ENCODE results near the gene MARS1.

MARS1 gene

GRCh38 chr12:57461917-57462250, 26.0 kb upstream of the MARS1 start:
- Mint-ChIP-seq H3K27ac (peak overlapping the region; percentile 82), H3K4me3 (peak overlapping the region; percentile 85 to 86), H3K9me3 (no peaks in the 10 kb centered on the region), H3K36me3 (peaks cover 4 to 7% of the 10 kb centered on the region in 2 donors), H3K27me3 (no peaks in the 10 kb centered on the region), H3K4me1 (peaks cover 51 to 60% of the 10 kb centered on the region in 2 donors)
- no peak for DNase-seq
- ATAC-seq (replicated peaks) = no peak

- Mint-ChIP-seq H3K36me3 (peaks cover 7 to 12% of the 10 kb centered on the region in 2 donors), H3K27me3 (no peaks in the 10 kb centered on the region), H3K9me3 (no peaks in the 10 kb centered on the region), H3K4me1 (peaks cover 52 to 60% of the 10 kb centered on the region in 2 donors), H3K4me3 (peak overlapping the region; percentile 85 to 86), H3K27ac (peak overlapping the region; percentile 82)
- peak; percentile 91 for DNase-seq
- peak; percentile 76 to 79 for ATAC-seq (replicated peaks)
These were observed 25.5 kb upstream of the MARS1 start for GRCh38 chr12:57462251-57462911.

GRCh38 chr12:57462912-57463253, 25.0 kb upstream of the MARS1 start:
- Mint-ChIP-seq H3K27ac (peak overlapping the region; percentile 72), H3K36me3 (peaks cover 12 to 17% of the 10 kb centered on the region in 2 donors), H3K27me3 (no peaks in the 10 kb centered on the region), H3K4me3 (peak overlapping the region; percentile 85 to 86), H3K4me1 (peaks cover 56 to 60% of the 10 kb centered on the region in 2 donors), H3K9me3 (no peaks in the 10 kb centered on the region)
- no peak for DNase-seq
- ATAC-seq (replicated peaks) = no peak

- Mint-ChIP-seq H3K4me3 (no peak overlapping the region), H3K4me1 (peaks cover 44 to 46% of the 10 kb centered on the region in 2 donors), H3K27ac (peak overlapping the region; percentile 21), H3K27me3 (no peaks in the 10 kb centered on the region), H3K36me3 (peaks cover 19 to 31% of the 10 kb centered on the region in 2 donors), H3K9me3 (no peaks in the 10 kb centered on the region)
- ATAC-seq (replicated peaks) (no peak), DNase-seq (no peak)
These were observed 23.3 kb upstream of the MARS1 start for GRCh38 chr12:57464569-57464968.

GRCh38 chr12:57465030-57465746, 22.7 kb upstream of the MARS1 start:
- Mint-ChIP-seq H3K27me3 (no peaks in the 10 kb centered on the region), H3K9me3 (no peaks in the 10 kb centered on the region), H3K27ac (peak overlapping the region; percentile 21), H3K36me3 (peaks cover 19 to 35% of the 10 kb centered on the region in 2 donors), H3K4me3 (no peak overlapping the region), H3K4me1 (peaks cover 38 to 43% of the 10 kb centered on the region in 2 donors)
- ATAC-seq (replicated peaks) (no peak), DNase-seq (no peak)

- Mint-ChIP-seq H3K9me3 (no peaks in the 10 kb centered on the region), H3K4me3 (no peak overlapping the region), H3K4me1 (peaks cover 32 to 39% of the 10 kb centered on the region in 2 donors), H3K27ac (peak overlapping the region; percentile 32), H3K27me3 (no peaks in the 10 kb centered on the region), H3K36me3 (peaks cover 21 to 37% of the 10 kb centered on the region in 2 donors)
- no peak for ATAC-seq (replicated peaks)
- no peak for DNase-seq
These were observed 21.9 kb upstream of the MARS1 start for GRCh38 chr12:57465747-57466505.

GRCh38 chr12:57467212-57467874, 20.5 kb upstream of the MARS1 start:
- no peak for ATAC-seq (replicated peaks)
- no peak for DNase-seq
- peaks cover 32 to 50% of the 10 kb centered on the region in 2 donors for H3K36me3 Mint-ChIP-seq
- H3K4me3 Mint-ChIP-seq = no peak overlapping the region
- H3K9me3 Mint-ChIP-seq = no peaks in the 10 kb centered on the region
- H3K27me3 Mint-ChIP-seq = no peaks in the 10 kb centered on the region
- peak overlapping the region; percentile 65 for H3K27ac Mint-ChIP-seq
- H3K4me1 Mint-ChIP-seq = peaks cover 34 to 35% of the 10 kb centered on the region in 2 donors

- H3K27ac Mint-ChIP-seq = no peak overlapping the region
- ATAC-seq (replicated peaks) (no peak), DNase-seq (no peak)
These were observed 20.0 kb upstream of the MARS1 start for GRCh38 chr12:57467915-57468314.

GRCh38 chr12:57469296-57470164, 18.3 kb upstream of the MARS1 start:
- Mint-ChIP-seq H3K27me3 (no peaks in the 10 kb centered on the region), H3K27ac (no peak overlapping the region)
- ATAC-seq (replicated peaks) = no peak

More at GRCh38 chr12:57467915-57468314, 20.0 kb upstream of the MARS1 start:
- H3K4me3 Mint-ChIP-seq = no peak overlapping the region
- no peaks in the 10 kb centered on the region for H3K27me3 Mint-ChIP-seq
- H3K9me3 Mint-ChIP-seq = no peaks in the 10 kb centered on the region
- H3K36me3 Mint-ChIP-seq = peaks cover 37 to 54% of the 10 kb centered on the region in 2 donors
- H3K4me1 Mint-ChIP-seq = peaks cover 30 to 33% of the 10 kb centered on the region in 2 donors

GRCh38 chr12:57470286-57470969, 17.4 kb upstream of the MARS1 start:
- H3K27ac Mint-ChIP-seq = no peak overlapping the region
- H3K4me3 Mint-ChIP-seq = no peak overlapping the region
- no peaks in the 10 kb centered on the region for H3K9me3 Mint-ChIP-seq
- ATAC-seq (replicated peaks) (no peak), DNase-seq (no peak)
- H3K36me3 Mint-ChIP-seq = peaks cover 56 to 73% of the 10 kb centered on the region in 2 donors
- H3K4me1 Mint-ChIP-seq = peaks cover 36 to 40% of the 10 kb centered on the region in 2 donors
- H3K27me3 Mint-ChIP-seq = no peaks in the 10 kb centered on the region

More at GRCh38 chr12:57469296-57470164, 18.3 kb upstream of the MARS1 start:
- Mint-ChIP-seq H3K9me3 (no peaks in the 10 kb centered on the region), H3K4me1 (peaks cover 33% of the 10 kb centered on the region in 2 donors), H3K36me3 (peaks cover 50 to 68% of the 10 kb centered on the region in 2 donors), H3K4me3 (no peak overlapping the region)
- no peak for DNase-seq

- Mint-ChIP-seq H3K27ac (peak overlapping the region; percentile 67), H3K4me3 (no peak overlapping the region), H3K4me1 (peaks cover 32 to 47% of the 10 kb centered on the region in 2 donors), H3K9me3 (no peaks in the 10 kb centered on the region), H3K36me3 (peaks cover 58 to 75% of the 10 kb centered on the region in 2 donors), H3K27me3 (no peaks in the 10 kb centered on the region)
- no peak for DNase-seq
- no peak for ATAC-seq (replicated peaks)
These were observed 16.8 kb upstream of the MARS1 start for GRCh38 chr12:57470970-57471656.

- ATAC-seq (replicated peaks) = no peak
- H3K4me1 Mint-ChIP-seq = peaks cover 37 to 52% of the 10 kb centered on the region in 2 donors
- H3K9me3 Mint-ChIP-seq = no peaks in the 10 kb centered on the region
- H3K27me3 Mint-ChIP-seq = no peaks in the 10 kb centered on the region
- peaks cover 62 to 80% of the 10 kb centered on the region in 2 donors for H3K36me3 Mint-ChIP-seq
- DNase-seq = no peak
- no peak overlapping the region for H3K4me3 Mint-ChIP-seq
- no peak overlapping the region for H3K27ac Mint-ChIP-seq
These were observed 16.2 kb upstream of the MARS1 start for GRCh38 chr12:57471661-57472060.
